ENCODE measurements around the gene DTL.

DNA sequence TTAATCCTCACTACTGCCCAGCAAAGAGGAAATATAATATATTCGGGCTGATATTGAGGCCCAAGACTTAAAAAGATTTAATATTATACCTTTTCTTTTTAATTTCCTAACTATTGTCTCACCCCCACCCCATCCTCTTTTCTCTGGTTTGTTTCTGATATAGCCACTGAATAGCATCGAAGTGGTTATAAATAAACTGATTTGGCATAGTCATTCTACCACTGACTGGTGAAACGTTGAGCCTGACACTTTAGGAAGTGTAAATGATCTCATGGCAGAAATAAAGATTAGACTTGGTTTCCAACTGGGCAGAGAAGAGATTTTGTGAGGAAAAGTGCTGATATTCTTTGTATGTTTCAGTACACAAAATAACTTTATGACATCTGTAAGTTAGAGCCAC is 39.3 kb downstream of the DTL start:
- no peak for TF ChIP-seq POLR2A (IDR thresholded peaks at IDR 0.05; ENCODE audit: low read length)
- no peak for TF ChIP-seq GATA1 (IDR thresholded peaks at IDR 0.05; ENCODE audit: low read depth, low read length)
